Glutamatergic neuron (in vitro differentiated cells): ENCODE measurements around the gene ECEL1. TPM values are rescaled to one million over a fixed set of nuclear protein-coding genes. Genes with fewer than 3 reads are reported as not detected.

Experiments used
- DNase-seq: peaks from one replicate; pipeline ENCODE4 v3.0.0; 2022
- H3K27ac Mint-ChIP-seq: one replicate; pipeline ENCODE4 v1.8.0; 2020; ENCODE audit warnings: mild to moderate bottlenecking, mixed read lengths, inconsistent platforms; ENCODE audit not compliant: unreplicated experiment
- H3K27me3 Mint-ChIP-seq: one replicate; pipeline ENCODE4 v1.8.0; 2020; ENCODE audit warnings: mild to moderate bottlenecking, moderate library complexity, mixed read lengths, inconsistent platforms; ENCODE audit not compliant: unreplicated experiment
- H3K36me3 Mint-ChIP-seq: one replicate; pipeline ENCODE4 v1.8.0; 2020; ENCODE audit warnings: mild to moderate bottlenecking, mixed read lengths, inconsistent platforms; ENCODE audit not compliant: unreplicated experiment
- H3K4me1 Mint-ChIP-seq: one replicate; pipeline ENCODE4 v1.8.0; 2020; ENCODE audit warnings: mild to moderate bottlenecking, low read depth, mixed read lengths, inconsistent platforms; ENCODE audit not compliant: unreplicated experiment
- H3K4me3 Mint-ChIP-seq: one replicate; pipeline ENCODE4 v1.8.0; 2020; ENCODE audit warnings: mild to moderate bottlenecking, mixed read lengths, inconsistent platforms; ENCODE audit not compliant: unreplicated experiment
- H3K9me3 Mint-ChIP-seq: one replicate; pipeline ENCODE4 v1.8.0; 2020; ENCODE audit warnings: mild to moderate bottlenecking, moderate library complexity, mixed read lengths, inconsistent platforms; ENCODE audit not compliant: unreplicated experiment
- CTCF ChIP-seq: fragments of 200-600 bp; sonication (generic); IDR thresholded peaks from one replicate; pipeline ENCODE4 v1.5.0; 2021; ENCODE audit not compliant: partially characterized antibody, unreplicated experiment
- total RNA-seq: library from RNA; stranded (reverse); fragmentation: NEBNext Ultra II Directional; extraction: Animal tissue kit (Norgen Biotek cat#: 25700); gene quantifications from one replicate; pipeline ENCODE4 v1.2.1, GENCODE V29; 2021; ENCODE audit not compliant: unreplicated experiment

Gene ECEL1
- total RNA-seq, 1 donor from 2014 or later, result 2.3 TPM

GRCh38 chr2:232489516-232490220, 2.0 kb upstream of the ECEL1 start:
- no peak for TF ChIP-seq CTCF
- peaks cover 30% of the 10 kb centered on the region for H3K27me3 Mint-ChIP-seq
- H3K4me1 Mint-ChIP-seq, result peaks cover 3% of the 10 kb centered on the region
- H3K36me3 Mint-ChIP-seq, result no peaks in the 10 kb centered on the region
- peaks cover 8% of the 10 kb centered on the region for H3K9me3 Mint-ChIP-seq
- peak; percentile 15 for DNase-seq
- H3K27ac Mint-ChIP-seq, result no peak overlapping the region
- no peak overlapping the region for H3K4me3 Mint-ChIP-seq

- TF ChIP-seq CTCF, result no peak
- Mint-ChIP-seq H3K4me3 (peak overlapping the region; percentile 30), H3K36me3 (no peaks in the 10 kb centered on the region), H3K27ac (no peak overlapping the region), H3K4me1 (peaks cover 2% of the 10 kb centered on the region), H3K27me3 (peaks cover 30% of the 10 kb centered on the region), H3K9me3 (peaks cover 10% of the 10 kb centered on the region)
- no peak for DNase-seq
These were observed 1.2 kb upstream of the ECEL1 start for GRCh38 chr2:232488721-232489300.

GRCh38 chr2:232488097-232488711, 570 bp upstream of the ECEL1 start:
- Mint-ChIP-seq H3K27me3 (peaks cover 30% of the 10 kb centered on the region), H3K4me1 (no peaks in the 10 kb centered on the region), H3K27ac (no peak overlapping the region), H3K4me3 (no peak overlapping the region), H3K9me3 (peaks cover 10% of the 10 kb centered on the region), H3K36me3 (no peaks in the 10 kb centered on the region)
- TF ChIP-seq CTCF, result no peak
- peak; percentile 40 for DNase-seq

- peak; percentile 17 for DNase-seq
- no peaks in the 10 kb centered on the region for H3K4me1 Mint-ChIP-seq
- peaks cover 10% of the 10 kb centered on the region for H3K9me3 Mint-ChIP-seq
- no peaks in the 10 kb centered on the region for H3K36me3 Mint-ChIP-seq
- H3K27me3 Mint-ChIP-seq, result peaks cover 32% of the 10 kb centered on the region
- peak overlapping the region; percentile 25 for H3K4me3 Mint-ChIP-seq
- TF ChIP-seq CTCF, result no peak
- no peak overlapping the region for H3K27ac Mint-ChIP-seq
These were observed 863 bp downstream of the ECEL1 start for GRCh38 chr2:232486558-232487384.
